ENCODE data around the gene CLEC4C.

DNA sequence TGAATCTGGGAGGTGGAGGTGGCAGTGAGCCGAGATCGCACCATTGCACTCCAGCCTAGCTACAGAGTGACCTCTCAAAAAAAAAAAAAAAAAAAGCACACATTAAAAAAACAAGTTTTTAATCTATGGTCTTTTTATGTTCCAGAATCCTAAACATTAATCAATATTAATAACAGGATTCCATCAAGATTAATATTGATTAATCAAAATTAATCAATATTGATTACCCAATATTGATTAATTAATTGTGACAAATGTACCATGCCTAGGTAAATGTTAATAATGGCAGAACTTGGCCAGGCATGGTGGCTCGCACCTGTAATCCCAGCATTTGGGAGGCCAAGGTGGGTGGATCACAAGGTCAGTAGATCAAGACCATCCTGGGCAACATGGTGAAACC is 34.1 kb upstream of the CLEC4C start:
- TF ChIP-seq CREB1 (CRISPR knock-in tag; IDR thresholded peaks at IDR 0.05; ENCODE audit: low read depth), result no peak
- TF ChIP-seq, protein P1, sequence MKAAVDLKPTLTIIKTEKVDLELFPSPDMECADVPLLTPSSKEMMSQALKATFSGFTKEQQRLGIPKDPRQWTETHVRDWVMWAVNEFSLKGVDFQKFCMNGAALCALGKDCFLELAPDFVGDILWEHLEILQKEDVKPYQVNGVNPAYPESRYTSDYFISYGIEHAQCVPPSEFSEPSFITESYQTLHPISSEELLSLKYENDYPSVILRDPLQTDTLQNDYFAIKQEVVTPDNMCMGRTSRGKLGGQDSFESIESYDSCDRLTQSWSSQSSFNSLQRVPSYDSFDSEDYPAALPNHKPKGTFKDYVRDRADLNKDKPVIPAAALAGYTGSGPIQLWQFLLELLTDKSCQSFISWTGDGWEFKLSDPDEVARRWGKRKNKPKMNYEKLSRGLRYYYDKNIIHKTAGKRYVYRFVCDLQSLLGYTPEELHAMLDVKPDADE (IDR thresholded peaks at IDR 0.05), result no peak
- TF ChIP-seq EZH2 (IDR thresholded peaks at IDR 0.05; ENCODE audit: low read depth, unreplicated experiment), result no peak
- TF ChIP-seq, protein P2, sequence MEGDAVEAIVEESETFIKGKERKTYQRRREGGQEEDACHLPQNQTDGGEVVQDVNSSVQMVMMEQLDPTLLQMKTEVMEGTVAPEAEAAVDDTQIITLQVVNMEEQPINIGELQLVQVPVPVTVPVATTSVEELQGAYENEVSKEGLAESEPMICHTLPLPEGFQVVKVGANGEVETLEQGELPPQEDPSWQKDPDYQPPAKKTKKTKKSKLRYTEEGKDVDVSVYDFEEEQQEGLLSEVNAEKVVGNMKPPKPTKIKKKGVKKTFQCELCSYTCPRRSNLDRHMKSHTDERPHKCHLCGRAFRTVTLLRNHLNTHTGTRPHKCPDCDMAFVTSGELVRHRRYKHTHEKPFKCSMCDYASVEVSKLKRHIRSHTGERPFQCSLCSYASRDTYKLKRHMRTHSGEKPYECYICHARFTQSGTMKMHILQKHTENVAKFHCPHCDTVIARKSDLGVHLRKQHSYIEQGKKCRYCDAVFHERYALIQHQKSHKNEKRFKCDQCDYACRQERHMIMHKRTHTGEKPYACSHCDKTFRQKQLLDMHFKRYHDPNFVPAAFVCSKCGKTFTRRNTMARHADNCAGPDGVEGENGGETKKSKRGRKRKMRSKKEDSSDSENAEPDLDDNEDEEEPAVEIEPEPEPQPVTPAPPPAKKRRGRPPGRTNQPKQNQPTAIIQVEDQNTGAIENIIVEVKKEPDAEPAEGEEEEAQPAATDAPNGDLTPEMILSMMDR (conservative IDR thresholded peaks at IDR 0.05; ENCODE audit: low read depth in 2 of 2), result no peak
- no peak for TF ChIP-seq JUNB (IDR thresholded peaks at IDR 0.05; ENCODE audit: unreplicated experiment)
- TF ChIP-seq, protein P3, sequence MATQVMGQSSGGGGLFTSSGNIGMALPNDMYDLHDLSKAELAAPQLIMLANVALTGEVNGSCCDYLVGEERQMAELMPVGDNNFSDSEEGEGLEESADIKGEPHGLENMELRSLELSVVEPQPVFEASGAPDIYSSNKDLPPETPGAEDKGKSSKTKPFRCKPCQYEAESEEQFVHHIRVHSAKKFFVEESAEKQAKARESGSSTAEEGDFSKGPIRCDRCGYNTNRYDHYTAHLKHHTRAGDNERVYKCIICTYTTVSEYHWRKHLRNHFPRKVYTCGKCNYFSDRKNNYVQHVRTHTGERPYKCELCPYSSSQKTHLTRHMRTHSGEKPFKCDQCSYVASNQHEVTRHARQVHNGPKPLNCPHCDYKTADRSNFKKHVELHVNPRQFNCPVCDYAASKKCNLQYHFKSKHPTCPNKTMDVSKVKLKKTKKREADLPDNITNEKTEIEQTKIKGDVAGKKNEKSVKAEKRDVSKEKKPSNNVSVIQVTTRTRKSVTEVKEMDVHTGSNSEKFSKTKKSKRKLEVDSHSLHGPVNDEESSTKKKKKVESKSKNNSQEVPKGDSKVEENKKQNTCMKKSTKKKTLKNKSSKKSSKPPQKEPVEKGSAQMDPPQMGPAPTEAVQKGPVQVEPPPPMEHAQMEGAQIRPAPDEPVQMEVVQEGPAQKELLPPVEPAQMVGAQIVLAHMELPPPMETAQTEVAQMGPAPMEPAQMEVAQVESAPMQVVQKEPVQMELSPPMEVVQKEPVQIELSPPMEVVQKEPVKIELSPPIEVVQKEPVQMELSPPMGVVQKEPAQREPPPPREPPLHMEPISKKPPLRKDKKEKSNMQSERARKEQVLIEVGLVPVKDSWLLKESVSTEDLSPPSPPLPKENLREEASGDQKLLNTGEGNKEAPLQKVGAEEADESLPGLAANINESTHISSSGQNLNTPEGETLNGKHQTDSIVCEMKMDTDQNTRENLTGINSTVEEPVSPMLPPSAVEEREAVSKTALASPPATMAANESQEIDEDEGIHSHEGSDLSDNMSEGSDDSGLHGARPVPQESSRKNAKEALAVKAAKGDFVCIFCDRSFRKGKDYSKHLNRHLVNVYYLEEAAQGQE (IDR thresholded peaks at IDR 0.05; ENCODE audit: unreplicated experiment), result no peak
- TF ChIP-seq POLR2AphosphoS5 (IDR thresholded peaks at IDR 0.05; ENCODE audit: low read depth), result no peak
- no peak for TF ChIP-seq STAT1 (IDR thresholded peaks at IDR 0.05; ENCODE audit: unreplicated experiment)
- TF ChIP-seq NANOG (IDR thresholded peaks at IDR 0.05; ENCODE audit: borderline replicate concordance), result no peak
